ENCODE data around the gene ZNF823.

- TF ChIP-seq CTCF (IDR thresholded peaks at IDR 0.05; ENCODE audit: insufficient read depth, low read length): no peak
- no peak for TF ChIP-seq POLR2AphosphoS5 (IDR thresholded peaks at IDR 0.05; ENCODE audit: low read depth)
- TF ChIP-seq SPI1 (IDR thresholded peaks at IDR 0.05; ENCODE audit: borderline replicate concordance, low read depth): no peak
- TF ChIP-seq REST (IDR thresholded peaks at IDR 0.05; ENCODE audit: insufficient replicate concordance, low read depth): no peak
- TF ChIP-seq GABPA (IDR thresholded peaks at IDR 0.05; ENCODE audit: low read depth): no peak
Observed at GRCh38 chr19:11722414-11722813, 16.3 kb downstream of the ZNF823 start.

Data from HL-60 (cell line).